ENCODE results near the gene HOXD9. TPM values are rescaled to one million over a fixed set of nuclear protein-coding genes. Genes with fewer than 3 reads are reported as not detected.

Gene HOXD9
- total RNA-seq, 1 donor from 2014 or later, result 23.8 TPM

DNA sequence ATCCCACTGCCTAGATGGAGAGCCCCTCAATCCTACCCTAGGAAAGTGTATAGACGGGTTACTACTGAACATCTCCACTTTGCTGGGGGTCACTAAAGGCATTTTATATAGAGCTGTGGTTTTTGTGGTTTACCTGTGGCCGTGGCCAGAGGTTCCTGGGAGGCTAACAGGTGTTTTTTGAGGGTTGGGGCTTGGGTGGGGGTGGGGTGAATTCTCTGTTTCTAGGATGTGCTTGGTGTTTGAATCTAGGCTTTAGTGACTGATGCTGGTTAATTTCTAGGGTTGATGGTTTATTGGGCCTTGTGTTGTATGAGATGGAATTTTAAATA is 14.7 kb downstream of the HOXD9 start:
- peak in 1 of 2 donors; percentile 33 for DNase-seq (ENCODE audit: low read depth in 2 of 2)

DNA sequence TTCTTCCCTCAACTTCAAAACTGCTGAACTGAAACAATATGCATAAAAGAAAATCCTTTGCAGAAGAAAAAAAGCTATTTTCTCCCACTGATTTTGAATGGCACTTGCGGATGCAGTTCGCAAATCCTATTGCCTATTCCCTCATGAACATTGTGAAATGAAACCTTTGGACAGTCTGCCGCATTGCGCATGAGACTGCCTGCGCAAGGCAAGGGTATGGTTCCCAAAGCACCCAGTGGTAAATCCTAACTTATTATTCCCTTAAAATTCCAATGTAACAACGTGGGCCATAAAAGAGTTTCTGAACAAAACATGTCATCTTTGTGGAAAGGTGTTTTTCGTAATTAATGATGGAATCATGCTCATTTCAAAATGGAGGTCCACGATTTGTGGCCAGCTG is 15.4 kb downstream of the HOXD9 start:
- DNase-seq (ENCODE audit: low read depth in 2 of 2), result peak in 1 of 2 donors; percentile 69

DNA sequence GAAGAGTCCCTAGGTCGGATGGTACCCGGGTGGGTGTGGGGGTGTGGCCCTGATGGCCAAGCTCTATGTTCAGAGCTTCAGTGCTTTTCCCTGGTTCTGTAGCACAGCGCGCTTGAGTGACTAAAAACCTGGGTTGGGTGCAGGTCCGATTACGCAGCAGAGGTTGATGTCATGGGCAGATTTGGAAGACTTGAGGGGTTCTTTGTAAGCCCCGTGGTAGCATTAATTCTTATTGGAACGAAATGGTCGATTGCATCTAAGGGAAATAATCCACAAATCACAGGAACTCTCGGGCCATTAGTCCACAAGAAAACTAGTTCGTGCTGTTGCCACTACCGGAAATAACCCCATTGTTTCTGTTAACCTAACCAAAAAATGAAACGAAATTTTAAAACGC is 16.0 kb downstream of the HOXD9 start:
- DNase-seq (ENCODE audit: low read depth in 2 of 2), result peak in 1 of 2 donors; percentile 78

DNA sequence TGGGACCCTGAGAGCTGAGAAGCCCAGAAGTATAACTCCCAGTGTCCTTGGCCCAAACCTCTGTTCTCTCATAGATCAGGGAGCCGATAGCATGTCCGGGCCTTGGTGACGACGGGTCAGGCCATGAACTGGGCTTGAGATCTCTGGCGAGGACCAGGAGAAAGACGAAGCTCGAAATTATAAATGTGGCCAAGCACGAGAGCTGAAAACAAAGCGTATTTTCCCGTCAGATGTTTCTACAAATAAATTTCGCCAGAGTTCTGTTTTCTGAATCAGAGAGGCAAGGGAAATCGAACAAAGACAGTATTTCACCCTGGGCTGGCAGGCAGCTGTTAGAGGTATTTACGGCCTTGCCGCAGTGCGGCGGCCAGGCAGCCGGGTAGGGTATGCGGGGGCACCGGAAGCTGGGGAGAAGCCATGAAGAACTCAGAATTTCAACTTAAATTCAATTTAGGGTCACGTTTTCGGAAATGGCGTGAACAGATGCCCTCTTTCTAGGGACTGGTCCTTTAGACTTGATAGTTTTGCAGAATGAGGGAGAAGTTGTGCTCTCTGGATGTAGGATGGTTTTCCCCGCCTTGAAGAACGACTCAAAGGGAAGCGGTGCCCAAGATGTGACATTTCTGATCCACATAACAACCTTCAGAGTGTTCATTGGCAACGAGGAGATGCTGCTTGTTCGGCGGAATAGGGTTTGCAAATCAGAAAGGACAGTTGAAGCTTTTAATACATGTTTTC is 16.6 kb downstream of the HOXD9 start:
- peak in 1 of 2 donors; percentile 72 for DNase-seq (ENCODE audit: low read depth in 2 of 2)

DNA sequence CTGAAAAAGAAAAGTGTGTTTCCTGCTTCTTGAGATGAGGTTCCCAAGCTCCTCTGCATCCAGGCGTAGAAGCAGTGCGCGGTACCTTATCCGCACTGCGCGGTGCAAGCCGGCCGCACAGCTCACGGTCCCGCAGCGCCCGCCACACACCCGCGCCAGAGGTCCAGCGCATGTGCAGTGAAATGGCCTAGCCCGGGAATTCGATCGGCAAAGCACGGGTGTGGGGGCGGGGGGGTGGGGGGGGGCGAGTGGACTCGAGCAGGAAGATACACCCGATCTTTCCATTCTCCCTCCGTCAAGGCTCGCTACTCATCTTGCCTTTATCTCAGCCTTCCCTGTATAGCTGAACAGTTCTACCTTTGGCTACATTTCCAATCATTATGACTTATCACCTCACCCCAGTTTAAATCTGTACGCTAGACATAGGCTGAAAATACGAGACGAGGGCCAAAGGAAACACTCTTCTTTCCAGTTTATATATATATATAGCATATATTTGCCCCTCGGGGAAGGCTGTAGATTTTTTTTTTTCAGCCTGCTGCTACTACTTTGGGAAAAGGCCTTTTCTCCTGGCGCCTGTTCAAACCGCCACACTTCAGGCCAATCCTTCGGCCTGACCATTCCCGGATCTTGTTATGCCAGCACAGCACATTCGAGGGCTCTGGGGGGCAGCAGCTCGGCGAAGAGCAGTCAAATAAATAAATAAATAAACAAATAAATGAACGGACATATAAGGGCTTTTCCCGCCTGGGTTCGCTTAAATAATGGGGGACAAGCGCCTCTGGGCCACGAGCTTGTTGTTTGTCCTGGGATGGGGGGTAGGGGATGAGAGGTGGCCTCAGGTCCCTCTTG is 17.4 kb downstream of the HOXD9 start:
- peak; percentile 7 to 80 for DNase-seq (ENCODE audit: low read depth in 2 of 2)

DNA sequence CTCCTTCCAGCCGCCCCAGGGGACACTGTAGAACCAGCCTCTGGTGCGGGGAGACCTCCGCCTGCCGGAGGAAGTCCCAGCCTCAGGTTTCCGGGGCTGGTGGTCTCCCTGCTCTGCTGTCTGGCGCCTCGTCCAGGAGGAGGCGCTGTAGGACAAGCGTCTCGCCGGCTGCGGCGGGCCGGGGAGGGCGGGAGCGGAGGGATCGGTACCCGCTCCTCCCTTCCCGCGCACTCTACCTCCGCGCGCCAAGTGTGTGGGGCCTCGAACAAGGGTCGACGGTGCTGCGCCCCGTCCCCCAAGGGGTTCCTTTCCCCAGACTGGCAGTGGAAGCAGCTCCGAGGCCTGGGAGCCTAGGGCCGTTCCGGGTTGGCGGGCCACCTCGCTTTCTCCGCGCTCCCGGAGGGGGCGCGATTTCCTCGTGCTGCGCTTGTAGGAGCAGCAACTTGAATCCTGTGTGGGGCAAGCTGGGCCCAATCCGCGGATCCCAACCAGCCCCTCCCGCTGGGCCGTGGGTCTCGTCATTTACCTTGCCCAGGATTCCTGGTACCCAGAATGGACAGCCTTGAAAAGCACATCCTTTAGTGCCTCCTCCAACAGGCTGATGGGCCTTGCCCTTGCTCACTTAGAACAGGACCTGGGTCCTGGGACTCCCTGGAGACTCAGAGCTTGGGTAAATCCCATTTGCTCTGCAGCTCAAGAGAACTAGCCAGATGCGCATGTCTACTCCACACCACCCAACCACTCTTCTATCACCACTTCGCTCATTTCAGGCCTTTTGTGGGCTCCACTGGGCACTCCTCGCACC is 18.2 kb downstream of the HOXD9 start:
- DNase-seq (ENCODE audit: low read depth in 2 of 2), result peak; percentile 75 to 90

DNA sequence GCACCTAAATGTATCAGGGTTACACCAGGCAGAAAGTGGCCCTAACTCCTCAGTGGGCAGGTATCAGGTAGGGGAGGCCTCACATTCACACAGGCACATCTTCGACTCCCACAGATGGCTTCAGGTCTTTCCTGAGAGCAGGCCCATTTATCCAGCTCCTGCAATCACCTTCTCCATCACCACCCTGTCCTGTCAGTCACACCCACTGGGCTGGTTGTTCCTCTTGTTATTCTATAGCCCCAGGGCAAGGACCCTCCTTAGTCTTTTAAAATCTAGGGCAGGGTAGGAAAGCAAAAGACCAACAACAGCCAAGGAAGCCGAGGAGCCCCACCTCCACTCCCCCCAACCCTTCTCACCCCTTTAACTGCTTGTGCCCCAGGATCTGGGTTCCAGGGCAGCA is 19.8 kb downstream of the HOXD9 start:
- DNase-seq (ENCODE audit: low read depth in 2 of 2), result no peak

DNA sequence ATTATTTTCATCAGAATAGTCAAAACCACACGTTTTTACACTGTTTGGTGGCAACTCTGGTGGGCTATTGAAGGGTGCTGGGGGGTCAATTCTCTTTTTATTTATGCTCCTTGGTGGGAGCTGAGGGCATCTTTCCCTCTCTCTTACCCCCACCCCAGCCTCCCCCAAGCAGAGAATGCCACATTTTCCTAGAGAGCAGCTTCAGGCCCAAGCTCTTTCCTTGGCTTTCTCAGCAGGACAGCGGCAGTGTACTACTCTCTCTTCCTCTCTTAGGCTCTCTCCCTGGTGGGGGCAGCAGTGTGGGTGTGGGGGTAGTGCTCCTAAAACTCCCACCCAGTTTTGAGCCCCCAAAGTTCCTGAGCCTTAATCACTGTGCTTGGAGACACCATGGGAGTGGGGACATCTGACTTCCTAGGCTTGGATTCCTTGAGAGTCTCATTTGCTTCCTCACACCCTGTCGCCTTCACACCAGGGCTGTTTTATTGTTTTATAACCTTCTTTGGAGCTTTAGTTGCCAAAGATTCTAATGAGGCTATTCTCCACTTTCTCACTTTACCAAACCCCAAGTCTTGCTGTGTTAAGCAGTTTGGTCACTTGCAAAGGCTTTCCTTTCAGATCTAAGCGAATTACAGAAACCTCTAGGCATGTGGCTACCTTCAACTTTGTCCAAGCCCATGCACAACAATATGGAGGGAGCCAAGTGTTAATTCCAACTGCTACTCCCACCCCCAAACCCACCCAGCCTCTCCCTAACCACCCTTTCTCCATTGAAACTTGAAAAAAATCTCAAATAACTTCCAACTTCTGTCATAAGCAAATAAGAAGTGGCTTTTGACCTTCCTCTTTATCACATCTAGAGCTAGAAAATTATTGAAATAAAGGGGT is 22.8 kb downstream of the HOXD9 start:
- no peak for DNase-seq (ENCODE audit: low read depth in 2 of 2)

DNA sequence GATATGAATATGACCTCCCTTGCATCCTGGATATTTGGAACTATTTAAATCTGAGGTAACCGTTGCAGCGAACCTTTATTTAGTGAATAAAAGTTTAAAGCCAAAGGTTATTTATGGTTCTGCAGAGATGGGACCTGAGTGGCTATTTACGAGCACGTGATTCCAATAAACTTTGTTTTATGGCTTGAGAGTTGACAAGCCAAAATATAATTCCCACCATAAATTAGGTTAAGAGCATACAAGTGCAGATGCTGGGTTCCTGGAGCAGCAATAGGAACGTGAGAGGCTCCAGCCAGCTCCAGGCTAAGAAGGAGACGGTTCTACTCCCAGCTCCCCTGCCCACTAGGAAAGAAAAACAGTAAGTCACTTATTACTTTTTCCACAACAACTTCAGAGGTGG is 23.6 kb downstream of the HOXD9 start:
- no peak for DNase-seq (ENCODE audit: low read depth in 2 of 2)

DNA sequence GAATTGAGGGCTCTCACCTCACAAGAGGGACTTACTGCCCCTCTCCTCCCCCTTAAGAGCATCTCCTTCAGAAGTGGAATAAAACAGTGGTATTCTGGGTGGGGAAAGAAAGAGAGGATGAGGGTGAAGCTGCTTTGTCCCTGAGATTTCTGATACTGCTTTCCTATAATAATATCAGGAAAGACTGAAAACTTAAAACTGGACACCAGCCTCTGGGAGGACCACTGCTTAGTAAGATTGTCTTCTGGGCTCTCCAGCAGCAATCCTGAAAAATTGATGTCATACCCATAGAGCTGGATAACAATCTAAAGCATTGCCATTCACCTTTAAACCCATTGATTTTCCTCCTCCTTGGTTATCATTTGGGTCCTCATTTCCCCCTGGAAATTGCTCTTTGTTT is 24.1 kb downstream of the HOXD9 start:
- DNase-seq (ENCODE audit: low read depth in 2 of 2), result no peak

DNA sequence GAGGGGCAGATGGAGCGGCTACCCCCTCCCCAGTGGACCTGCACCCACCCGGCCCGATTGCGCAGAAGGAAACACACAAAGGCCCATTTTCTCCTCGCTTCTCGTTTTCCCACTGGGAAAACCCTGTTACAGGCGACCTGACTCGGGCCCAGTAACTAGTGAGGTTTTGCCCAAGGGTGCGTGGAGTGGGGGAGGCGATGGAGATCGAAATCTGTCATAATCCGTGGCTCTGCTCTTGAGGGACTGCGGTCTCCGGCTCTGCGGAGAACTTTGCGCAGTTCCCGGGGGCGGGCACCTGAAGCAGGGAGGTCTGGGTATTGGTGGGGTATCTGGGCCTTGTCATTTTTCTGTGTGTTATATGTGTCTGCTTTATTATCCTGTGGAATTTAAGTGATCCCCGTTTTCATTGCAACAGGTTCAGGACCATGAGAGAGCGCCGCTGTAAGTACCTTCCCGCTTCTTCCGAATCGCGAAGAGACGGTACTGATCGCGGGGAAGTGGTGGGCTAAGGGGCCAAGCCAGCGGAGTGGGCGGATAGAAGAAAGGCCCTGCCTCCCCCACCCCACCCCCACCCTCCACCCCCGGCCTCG is 24.8 kb downstream of the HOXD9 start:
- no peak for DNase-seq (ENCODE audit: low read depth in 2 of 2)

DNA sequence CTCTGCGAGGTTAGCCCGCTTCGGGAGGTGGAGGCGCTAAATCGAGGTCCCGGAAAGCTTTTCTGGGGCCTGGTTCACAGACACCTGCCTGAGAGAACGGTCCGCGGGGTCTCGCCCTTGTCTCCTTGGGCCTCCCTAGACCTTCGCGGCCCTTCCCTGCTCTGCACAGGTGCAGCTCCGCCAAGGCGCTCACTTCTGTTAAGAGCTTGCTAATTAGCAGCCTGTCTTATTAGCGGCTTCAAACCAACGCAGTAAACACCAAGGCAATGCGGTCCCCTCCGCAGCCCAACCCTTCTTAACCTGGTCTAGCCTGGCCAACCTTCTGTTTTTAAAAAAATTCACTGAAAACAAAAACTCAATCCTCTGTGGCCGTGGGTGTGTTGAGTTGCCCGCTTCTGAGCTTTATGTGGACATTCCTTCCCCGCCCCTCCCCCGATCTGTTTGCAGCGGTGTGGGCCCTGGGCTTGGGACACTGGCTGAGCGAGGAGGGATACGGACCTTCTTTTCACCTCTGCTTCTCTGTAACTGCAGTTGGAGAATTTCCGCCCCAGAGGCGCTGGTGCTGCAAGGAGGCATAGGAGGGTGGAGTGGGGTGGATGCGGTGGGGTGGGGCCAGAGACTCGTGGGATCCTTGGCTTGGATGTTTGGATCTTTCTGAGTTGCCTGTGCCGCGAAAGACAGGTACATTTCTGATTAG is 25.4 kb downstream of the HOXD9 start:
- DNase-seq (ENCODE audit: low read depth in 2 of 2), result no peak

DNA sequence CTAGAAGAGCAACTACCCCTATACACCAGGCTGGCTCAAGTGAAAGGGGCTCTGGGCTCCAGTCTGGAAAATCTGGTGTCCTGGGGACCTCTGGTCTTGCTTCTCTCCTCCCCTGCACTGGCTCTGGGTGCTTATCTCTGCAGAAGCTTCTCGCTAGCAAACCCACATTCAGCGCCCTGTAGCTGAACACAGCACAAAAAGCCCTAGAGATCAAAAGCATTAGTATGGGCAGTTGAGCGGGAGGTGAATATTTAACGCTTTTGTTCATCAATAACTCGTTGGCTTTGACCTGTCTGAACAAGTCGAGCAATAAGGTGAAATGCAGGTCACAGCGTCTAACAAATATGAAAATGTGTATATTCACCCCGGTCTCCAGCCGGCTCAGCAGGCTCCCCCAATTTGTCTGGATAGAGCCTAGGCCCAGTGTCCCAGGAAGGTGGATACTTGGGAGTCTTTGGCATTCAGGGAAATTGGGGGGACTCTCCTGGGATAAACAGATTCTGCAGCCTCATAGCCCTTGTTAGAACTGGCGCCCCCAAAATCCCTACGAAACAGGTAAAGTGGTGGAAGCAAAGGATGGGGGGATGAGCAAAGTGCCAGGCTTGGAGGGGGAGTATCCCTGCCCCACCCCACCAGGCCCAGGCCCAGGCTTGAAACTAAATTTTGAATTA is 26.4 kb downstream of the HOXD9 start:
- no peak for DNase-seq (ENCODE audit: low read depth in 2 of 2)

DNA sequence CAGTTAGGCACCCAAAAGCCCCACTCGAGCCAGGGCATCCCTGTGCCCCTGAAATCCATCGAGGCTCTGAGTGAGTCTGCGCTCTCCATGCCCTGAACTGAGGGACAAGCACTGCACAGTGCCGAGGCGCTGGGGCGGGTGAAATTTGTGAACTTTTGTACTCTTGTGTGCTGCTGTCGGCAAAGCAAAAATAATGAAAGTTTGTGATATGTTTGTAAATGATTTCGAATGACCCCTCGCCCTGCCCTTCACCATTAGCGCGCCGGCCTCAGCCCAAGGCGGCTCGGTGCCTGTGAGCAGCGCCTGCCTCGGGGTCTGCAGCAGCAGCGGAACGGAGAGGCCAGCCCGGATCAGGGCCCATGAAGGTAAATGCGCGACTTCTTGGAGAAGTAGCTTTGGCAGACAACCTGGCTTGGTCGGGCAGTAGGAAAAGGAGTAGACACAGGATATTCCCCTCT is 27.0 kb downstream of the HOXD9 start:
- no peak for DNase-seq (ENCODE audit: low read depth in 2 of 2)

DNA sequence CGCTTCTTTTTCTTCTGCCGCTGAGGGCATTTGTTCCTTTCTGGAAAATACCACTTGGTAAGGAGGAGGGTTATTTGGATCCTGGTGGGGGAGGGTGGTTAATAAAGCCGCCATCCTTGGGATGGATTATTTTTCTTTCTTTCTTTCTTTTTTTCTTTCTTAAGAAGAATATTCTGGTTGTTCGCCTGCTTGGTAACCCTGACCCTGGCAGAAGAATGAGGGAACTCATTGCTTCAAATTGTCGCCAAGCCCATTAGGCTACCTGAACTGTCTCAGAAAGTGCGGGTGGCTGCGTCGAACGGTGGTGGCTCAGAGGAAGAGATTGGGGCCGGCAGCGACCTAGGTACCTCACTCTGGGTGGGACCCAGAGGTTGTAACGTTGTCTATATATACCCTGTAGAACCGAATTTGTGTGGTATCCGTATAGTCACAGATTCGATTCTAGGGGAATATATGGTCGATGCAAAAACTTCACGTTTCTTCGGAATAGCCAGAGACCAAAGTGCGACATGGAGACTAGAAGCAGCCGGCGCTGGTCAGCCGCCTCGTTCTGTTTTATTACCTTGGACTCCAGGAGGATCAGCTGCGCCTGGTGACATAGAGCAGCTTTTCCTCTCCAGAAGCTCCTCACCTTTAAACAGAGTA is 27.5 kb downstream of the HOXD9 start:
- no peak for DNase-seq (ENCODE audit: low read depth in 2 of 2)

DNA sequence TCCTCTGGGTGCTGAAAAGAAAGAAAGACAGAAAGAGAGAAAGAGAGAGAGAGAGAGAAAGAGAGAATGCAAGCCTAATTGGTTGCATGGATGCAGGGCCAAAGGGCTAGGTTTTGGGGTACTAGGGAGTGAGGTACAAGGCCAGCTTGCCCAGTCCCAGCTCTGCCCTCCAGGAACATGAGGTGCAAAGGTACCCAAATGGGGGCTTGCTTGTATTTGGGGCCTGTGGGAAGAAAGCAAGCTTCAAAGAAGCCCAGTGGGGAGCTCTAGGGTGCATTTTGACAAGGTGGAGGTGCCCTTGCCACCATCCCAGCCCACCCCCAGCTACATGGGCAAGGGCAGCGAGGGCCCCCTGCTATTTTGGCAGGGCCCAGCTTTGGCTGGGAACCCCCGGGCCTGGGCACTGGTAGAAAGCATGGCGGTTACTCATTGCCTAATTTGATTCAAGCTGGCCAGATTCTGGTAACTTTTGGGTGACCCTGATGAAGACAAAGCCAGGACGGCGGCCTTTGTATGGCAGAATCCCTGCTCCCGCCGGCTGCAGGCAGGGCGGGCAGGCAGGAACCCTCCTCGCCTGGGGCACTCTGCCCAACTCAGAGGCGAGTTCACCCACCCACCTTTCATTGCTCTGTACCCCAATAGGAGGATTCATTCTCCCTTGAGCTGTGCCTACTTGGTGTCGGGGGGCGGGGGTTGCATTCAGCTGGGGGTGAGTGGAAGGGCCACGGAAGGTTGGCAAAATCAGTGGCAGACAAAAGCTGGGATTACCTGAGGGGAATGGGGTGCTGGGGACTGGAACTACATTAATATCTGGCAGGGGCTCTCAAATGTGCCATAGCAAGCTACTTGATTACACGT is 28.3 kb downstream of the HOXD9 start:
- no peak for DNase-seq (ENCODE audit: low read depth in 2 of 2)

DNA sequence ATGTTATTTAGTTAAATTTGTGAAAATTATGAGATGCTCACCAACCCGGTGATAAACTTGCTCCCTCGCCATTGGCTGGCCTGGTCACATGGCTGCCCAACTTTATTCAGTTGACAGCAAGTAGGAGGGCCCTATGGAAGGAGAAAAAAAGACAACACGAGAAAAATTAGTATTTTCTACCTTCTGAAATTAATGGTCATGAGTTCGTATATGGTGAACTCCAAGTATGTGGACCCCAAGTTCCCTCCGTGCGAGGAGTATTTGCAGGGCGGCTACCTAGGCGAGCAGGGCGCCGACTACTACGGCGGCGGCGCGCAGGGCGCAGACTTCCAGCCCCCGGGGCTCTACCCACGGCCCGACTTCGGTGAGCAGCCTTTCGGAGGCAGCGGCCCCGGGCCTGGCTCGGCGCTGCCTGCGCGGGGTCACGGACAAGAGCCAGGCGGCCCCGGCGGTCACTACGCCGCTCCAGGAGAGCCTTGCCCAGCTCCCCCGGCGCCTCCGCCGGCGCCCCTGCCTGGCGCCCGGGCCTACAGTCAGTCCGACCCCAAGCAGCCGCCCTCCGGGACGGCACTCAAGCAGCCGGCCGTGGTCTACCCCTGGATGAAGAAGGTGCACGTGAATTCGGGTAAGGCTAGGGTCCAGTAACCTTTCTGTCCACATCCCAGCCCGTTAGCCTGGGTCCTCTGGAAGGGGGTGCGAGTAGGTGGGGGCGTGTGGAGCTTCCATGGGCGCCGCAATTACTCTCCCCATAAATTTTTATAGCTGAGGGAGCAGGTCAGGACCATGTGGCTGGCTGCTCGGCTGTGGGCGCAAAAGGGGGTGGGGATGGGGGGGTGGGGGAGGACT is 29.1 kb downstream of the HOXD9 start, which contains the start of gene HOXD4:
Gene HOXD4, plus strand, starts transcription at position 109 of the 846 bp plus-strand sequence. Its CDS starts 84 bp downstream, at position 193.
- DNase-seq (ENCODE audit: low read depth in 2 of 2), result no peak
